Measurements from ENCODE around the gene SYT12.

Gene SYT12, protein sequence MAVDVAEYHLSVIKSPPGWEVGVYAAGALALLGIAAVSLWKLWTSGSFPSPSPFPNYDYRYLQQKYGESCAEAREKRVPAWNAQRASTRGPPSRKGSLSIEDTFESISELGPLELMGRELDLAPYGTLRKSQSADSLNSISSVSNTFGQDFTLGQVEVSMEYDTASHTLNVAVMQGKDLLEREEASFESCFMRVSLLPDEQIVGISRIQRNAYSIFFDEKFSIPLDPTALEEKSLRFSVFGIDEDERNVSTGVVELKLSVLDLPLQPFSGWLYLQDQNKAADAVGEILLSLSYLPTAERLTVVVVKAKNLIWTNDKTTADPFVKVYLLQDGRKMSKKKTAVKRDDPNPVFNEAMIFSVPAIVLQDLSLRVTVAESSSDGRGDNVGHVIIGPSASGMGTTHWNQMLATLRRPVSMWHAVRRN

DNA sequence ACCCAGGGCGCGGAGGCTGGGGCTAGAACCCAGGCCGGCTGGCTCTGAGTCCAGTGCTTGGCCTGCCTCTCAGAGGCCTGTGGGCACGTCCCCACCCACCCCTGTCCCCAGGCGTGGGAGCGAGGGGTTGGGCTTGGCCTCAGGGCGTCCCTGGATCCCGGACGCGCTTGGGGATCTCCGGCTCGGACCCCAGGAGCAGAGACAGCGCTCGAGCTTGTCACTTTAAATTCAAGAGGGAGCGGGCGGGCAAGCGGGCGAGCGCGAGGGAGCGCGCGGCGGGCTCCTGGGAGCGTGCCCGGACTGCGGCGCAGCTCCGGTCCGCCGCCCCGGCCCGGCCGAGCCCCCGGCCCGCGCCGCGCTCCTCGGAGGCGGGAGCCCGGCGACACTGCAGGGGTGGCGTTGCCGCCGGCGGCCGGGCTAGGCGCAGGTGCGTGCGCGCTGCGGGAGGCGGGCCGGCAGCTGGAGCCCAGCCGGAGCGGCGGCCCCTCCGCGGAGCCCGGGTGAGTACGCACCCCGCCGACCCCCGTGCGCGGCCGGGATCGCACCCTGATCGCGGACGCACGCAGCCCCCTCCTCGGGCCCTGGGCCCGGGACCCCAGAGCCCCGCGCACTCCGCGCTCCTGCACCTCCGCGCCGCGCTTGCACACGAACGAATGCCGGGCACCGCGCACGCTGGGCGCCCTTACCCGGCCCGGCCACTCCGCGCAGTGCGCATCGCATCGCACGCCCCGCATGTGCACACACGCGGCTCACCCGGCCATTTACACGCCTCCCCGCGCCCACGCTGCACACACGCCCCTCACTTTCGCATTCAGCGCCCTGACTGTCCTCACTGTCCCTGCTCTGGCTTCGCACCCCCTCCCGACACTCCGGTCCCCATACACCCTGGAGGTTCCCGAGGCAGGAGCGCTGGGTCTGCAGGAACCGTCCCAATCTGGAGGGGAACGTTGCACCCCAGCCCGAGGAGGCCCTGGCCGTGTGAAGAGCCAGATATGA, at the start of gene SYT12:
Gene SYT12, plus strand, starts transcription at position 174 of the 996 bp plus-strand sequence. CDS start 7,011 bp downstream, outside the sequence.
- TF ChIP-seq ZNF274 (IDR thresholded peaks at IDR 0.05; ENCODE audit: low read depth, low read length) = no peak
- H3K4me3 ChIP-seq (ENCODE audit: low read length) = no peak within 1 kb of the TSS

DNA sequence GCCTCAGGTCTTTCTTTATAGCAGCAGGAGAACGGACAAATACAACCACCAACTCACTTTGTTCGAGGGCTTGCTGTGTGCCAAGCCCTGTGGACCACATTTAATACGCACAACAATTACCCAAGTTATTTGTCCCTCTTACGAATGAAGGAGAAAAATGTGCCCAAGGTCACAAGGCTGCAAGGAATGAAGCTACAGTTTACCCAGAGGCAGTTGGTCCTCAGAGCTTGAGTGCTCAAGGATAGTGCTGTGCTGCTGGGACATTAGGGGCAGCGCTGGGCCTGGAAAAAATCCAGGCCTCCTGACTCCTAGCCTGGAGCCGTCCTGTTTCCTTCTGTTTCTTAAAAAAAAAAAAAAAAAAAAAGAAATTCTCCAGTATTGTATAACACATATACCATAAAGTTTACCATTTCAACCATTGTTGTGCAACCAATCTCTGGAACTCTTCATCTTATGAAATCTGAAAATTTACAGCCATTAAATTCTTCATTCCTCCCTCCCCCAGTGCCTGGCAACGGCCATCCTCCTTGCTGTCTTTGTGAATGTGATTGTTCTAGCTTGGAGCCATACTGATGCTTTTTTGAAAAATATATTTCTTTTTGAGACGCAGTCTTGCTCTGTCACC, 48.9 kb upstream of the SYT12 start:
- no peak overlapping the region for H3K4me3 ChIP-seq (ENCODE audit: low read length)
- no peak for TF ChIP-seq ZNF274 (IDR thresholded peaks at IDR 0.05; ENCODE audit: low read depth, low read length)

DNA sequence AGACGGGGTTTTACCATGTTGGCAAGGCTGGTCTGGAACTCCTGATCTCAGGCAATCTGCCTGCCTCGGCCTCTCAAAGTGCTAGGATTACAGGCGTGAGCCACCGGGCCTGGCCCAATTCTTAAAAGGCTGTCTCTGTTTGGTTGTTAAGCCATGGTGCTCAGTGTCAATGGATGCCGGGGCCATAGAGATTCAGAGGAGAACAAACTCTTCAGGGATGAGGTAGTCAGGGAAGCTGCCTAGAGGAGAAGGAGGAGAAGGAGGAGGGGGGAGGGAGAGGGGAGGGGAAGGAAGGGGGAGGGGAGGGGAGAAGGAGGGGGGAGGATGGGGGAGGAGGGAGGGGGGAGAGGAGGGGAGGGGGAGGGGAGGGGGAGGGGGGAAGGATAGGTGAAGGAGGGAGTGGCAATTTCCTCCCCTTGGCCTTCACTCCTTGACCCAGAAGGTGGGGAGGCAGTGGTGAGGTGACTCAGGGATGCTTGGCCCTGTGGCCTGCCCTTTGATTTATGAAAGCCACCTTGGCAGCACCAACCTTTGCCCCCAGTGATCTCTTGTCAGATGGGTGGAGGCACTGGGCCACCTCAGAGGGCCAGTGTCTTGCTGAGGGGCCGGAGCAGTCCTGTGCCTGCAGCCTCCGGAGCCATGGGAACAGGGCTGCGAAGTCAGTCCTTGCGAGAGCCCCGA, 48.1 kb upstream of the SYT12 start, which contains the start of gene C11orf86:
Gene C11orf86, plus strand, starts transcription at position 581 of the 681 bp plus-strand sequence. Its CDS starts 59 bp downstream, at position 640.
- no peak for TF ChIP-seq ZNF274 (IDR thresholded peaks at IDR 0.05; ENCODE audit: low read depth, low read length)
- H3K4me3 ChIP-seq (ENCODE audit: low read length) = no peak within 1 kb of the TSS

DNA sequence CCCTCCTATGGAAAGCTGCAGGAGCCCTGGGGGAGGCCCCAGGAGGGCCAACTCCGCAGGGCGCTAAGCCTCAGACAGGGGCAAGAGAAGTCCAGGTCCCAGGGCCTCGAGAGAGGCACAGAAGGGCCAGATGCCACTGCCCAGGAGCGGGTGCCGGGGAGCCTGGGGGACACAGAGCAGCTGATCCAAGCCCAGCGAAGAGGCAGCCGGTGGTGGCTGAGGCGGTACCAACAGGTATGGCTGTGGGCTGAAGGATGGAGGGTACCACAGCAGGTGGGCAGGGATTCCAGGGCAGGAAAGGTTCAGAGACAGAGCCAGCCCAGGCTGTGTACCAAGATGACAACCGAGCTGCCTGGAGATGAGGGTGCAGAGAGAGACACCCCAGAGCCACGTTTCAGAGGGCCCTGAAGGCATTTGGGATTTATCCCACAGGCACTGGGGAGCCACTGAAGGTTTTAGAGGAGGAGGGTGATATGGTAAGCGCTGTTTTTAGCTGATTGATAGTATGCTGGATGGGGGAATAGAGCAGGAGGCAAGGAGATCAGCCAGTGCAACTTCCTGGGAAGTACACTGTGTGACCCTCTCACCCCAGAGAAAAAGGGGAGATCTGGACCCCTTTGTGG, 47.4 kb upstream of the SYT12 start:
- no peak for TF ChIP-seq ZNF274 (IDR thresholded peaks at IDR 0.05; ENCODE audit: low read depth, low read length)
- no peak overlapping the region for H3K4me3 ChIP-seq (ENCODE audit: low read length)

DNA sequence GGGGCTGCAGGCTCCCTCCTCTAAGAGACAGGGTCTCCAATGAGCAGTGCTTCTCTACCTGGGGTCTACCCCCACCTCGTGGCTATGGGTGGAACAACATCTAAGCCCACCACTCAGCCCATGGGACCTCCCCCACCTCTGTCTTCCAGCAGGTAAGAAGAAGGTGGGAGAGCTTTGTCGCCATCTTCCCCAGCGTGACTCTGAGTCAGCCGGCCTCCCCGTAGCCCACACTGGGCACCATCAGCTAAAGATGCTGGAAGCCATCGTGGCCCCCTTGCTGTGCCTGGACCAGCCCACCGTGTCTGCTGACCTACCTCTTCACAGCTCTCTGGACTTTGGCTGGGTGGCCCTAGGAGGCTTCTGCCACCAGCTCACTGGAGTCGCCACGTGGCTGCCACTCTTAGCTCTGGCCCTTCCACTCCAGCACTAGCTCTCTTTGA, 46.9 kb upstream of the SYT12 start:
- H3K4me3 ChIP-seq (ENCODE audit: low read length) = no peak overlapping the region
- TF ChIP-seq ZNF274 (IDR thresholded peaks at IDR 0.05; ENCODE audit: low read depth, low read length) = no peak

DNA sequence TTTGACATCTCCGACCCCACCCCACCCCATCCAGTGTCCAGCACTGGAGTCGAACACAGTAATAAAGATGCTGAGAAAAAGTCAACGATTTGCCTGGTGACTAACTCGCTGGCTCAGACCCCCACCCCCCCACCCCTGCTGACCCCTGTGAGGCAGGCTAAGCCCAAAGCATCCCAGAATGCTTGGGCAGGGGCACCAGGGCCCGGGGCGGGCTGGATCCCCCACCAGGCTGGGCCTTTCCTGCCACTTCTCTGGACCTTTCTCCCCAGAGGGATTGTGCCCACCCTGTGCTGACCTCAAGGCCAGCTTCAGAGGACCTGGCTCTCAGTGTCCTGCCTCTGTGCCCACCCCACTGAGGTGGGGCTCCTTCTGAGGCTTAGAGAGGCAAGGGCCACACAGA, 46.0 kb upstream of the SYT12 start:
- no peak overlapping the region for H3K4me3 ChIP-seq (ENCODE audit: low read length)
- no peak for TF ChIP-seq ZNF274 (IDR thresholded peaks at IDR 0.05; ENCODE audit: low read depth, low read length)

DNA sequence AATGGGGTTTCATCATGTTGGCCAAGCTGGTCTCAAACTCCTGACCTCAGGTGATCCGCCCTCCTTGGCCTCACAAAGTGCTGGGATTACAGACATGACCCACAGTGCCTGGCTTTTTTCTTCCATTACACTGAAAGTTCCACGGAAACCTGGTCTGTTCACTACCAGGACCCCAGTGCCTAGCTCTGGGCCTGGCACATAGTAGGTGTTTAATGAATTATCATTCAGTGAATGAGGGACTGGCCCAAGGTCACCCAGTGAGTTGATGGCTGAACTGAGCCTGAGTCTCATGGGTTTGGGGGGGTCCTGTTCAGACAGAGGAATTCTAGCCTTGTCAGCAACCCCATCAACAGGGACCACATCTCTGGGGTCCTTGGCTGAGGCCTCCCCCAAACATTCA, 44.7 kb upstream of the SYT12 start:
- TF ChIP-seq ZNF274 (IDR thresholded peaks at IDR 0.05; ENCODE audit: low read depth, low read length) = no peak
- H3K4me3 ChIP-seq (ENCODE audit: low read length) = no peak overlapping the region

DNA sequence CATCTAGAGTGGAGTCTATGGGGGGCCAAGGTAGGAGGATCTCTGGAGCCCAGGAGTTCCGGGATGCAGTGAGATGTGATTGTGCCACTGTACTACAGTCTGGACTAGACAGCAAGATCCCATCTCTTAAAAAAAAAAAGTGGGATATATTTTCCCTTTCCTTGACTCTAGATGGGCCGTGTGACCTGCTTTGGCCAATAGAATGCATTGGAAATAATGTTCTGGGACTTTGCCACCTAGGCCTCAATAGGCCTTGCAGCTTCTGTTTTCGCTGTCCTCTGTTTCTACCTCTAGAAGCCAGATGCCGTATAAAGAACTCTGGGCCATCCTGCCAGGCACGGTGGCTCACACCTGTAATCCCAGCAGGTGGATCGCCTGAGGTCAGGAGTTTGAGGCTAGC, 44.2 kb upstream of the SYT12 start:
- no peak overlapping the region for H3K4me3 ChIP-seq (ENCODE audit: low read length)

DNA sequence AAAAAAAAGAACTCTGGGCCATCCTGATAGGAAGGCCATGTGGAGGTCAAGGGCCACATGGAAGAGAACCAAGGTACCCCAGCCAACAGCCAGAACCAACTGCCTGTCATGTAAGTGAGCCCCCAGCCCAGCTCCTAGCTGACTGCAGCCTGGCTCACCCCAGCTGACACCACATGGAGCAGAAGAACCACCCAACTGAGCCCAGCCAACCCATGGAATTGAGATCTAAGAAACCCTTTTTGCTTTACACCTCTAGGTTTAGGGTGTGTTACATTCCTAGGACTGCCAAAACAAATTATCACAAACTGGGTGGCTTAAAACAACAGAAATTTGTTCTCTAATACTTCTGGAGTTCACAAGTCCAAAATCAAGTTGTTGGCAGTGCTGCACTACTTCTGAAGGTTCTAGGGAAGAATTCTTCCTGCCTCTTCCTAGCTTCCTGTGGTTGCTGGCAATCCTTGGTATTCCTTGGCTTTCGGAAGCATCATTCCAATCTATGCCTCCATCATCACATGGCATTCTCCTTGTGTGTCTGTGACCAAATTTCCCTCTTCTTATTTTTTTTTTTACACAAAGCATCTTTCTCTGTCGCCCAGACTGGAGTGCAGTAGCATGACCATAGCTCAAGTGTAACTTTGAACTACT, 43.5 kb upstream of the SYT12 start:
- H3K4me3 ChIP-seq (ENCODE audit: low read length) = no peak overlapping the region
- no peak for TF ChIP-seq ZNF274 (IDR thresholded peaks at IDR 0.05; ENCODE audit: low read depth, low read length)

More for the DNA sequence above, 44.2 kb upstream of the SYT12 start:
- no peak for TF ChIP-seq ZNF274 (IDR thresholded peaks at IDR 0.05; ENCODE audit: low read depth, low read length)

DNA sequence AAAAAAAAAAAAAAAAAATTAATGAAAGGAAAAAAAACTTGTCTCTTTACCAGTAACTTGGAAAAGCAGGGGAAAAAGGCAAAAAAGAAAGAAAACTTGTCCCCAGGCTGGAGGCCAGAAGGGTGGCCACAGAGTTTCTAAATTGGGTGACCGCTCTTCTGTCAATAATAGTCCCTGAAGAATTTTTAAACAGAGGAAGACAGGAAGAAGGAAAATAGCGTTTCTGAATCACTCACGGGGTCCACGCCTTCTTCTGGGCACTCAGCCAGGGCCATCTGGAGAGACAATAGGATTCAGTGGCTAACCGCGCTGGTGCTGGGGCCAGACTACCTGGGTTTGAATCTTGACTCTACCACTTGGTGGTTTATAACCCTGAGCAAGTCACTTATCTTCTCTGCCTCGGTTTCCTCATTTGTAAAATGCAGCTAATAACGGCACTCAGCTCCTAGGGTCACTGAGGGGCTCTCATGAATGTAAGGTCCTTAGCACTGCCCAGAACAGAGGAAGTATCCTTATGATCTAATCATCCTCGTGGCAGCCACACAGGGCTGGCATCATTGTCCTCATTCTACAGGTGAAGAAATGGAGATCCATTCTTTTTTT, 40.9 kb upstream of the SYT12 start:
- no peak overlapping the region for H3K4me3 ChIP-seq (ENCODE audit: low read length)
- TF ChIP-seq ZNF274 (IDR thresholded peaks at IDR 0.05; ENCODE audit: low read depth, low read length) = no peak

DNA sequence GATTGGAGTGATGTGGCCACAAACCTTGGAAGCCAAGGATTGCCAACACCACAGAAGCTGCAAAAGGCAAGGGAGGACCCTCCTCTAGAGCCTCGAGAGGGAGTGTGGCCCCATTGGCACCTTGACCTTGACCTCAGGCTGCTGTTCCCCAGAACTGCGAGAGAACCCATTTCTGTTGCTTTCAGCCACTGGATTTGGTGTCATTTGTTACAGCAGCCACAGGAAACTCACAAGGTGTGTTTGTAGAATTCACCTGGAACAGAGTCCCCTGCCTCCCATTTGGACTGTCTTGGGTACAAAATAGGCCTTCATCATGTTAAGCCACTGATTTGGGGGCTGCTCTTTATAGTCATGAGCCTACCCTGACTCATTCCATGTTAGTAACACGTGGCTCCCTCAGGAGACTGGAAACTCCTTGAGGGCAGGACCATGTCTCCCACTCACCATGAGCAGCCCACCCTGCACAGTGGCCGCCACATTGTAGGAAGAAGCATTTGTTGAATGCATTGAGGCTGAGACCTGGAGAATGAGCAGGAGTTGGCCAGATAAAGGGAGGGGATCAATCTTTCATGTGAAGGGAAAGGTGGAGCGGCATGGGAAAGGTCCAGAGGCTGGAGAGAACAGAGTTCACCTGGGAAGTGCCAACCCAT, 39.5 kb upstream of the SYT12 start:
- TF ChIP-seq ZNF274 (IDR thresholded peaks at IDR 0.05; ENCODE audit: low read depth, low read length) = no peak
- H3K4me3 ChIP-seq (ENCODE audit: low read length) = no peak overlapping the region
